ENCODE results near the gene AKAP9. TPM values are rescaled to one million over a fixed set of nuclear protein-coding genes. Genes with fewer than 3 reads are reported as not detected.
"Not testable (repeated sequence)": the region's sequence is repeated elsewhere in the genome, so short reads cannot be mapped to it uniquely, and the experiment has no call there.

AKAP9 gene
- polyA plus RNA-seq, 3 donors, result 75.7 to 110 (median 87.1) TPM

DNA sequence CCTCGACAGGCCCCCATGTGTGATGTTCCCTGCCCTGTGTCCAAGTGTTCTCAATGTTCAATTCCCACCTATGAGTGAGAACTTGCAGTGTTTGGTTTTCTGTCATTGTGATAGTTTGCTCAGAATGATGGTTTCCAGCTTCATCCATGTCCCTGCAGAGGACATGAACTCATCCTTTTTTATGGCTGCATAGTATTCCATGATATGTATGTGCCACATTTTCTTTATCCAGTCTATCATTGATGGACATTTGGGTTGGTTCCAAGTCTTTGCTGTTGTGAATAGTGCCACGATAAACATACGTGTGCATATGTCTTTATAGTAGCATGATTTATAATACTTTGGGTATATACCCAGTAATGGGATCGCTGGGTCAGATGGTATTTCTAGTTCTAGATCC, 41.7 kb downstream of the AKAP9 start:
- DNase-seq (ENCODE audit: extremely low read depth in 1 of 11, low read depth in 9 of 11, low spot score in 4 of 11), result not testable (repeated sequence)

DNA sequence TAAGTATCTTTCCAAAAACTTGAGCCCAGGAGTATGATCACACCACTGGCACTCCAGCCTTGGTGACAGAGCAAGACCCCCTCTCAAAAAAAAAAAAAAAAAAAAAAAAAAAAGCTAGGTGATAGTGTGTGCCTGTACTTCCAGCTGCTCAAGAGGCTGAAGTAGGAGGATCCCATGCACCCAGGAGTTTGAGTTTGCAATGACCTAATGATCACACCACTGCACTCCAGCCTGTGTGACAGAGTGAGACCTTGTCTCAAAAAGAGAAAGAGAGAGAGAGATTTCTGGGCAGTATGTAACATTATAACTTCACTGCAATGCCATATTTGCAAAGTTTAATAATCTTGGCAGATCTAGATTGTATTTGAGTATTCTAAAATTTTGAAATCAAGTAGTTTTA, 47.6 kb downstream of the AKAP9 start:
- no peak for DNase-seq (ENCODE audit: extremely low read depth in 1 of 11, low read depth in 9 of 11, low spot score in 4 of 11)

DNA sequence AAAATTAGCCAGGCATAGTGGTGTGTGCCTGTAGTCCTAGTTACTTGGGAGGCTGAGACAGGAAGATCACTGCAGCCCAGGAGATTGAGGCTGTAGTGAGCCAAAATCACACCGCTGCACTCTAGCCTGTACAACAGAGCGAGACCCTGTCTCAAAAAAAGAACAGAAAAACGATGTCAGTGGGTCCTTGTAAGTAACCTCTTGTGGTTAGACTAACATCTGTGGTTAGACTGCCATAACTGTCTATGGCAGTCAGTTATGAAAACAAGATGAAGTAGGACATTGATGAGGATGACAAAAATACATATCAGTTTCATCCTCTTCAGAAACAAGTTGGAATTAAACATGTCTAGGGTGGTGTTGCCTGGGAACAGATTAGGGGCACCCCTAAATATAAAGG, 53.3 kb downstream of the AKAP9 start:
- DNase-seq (ENCODE audit: extremely low read depth in 1 of 11, low read depth in 9 of 11, low spot score in 4 of 11), result no peak

DNA sequence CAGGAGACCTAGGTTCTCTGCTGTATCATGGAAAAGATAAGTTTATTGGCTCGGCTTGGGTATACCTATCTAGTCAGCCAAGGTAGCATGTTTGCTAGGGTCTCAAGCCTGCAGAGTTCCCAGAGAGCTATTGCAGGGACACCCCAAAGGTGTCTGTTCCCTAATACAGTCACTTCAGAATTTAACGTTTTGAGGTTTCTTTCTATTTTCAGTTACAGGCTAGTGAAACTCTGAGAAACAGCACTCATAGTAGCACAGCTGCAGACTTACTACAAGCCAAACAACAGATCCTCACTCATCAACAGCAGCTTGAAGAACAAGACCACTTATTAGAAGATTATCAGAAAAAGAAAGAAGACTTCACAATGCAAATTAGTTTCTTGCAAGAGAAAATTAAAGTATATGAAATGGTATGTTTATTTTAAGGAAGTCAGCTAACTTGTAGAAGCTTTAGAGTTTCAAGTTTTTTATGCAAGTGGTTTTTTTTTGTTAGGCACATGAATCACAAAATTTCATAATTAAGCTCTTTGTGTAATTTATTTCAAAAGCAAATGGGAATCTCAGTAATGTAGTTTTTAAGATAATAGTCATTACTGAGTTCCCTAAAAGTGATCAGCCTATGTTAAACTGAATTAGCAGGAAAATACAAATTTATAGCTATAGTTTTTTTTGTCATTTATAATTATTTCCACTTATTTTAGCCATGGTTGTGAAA, 54.9 kb downstream of the AKAP9 start:
- DNase-seq (ENCODE audit: extremely low read depth in 1 of 11, low read depth in 9 of 11, low spot score in 4 of 11), result no peak

DNA sequence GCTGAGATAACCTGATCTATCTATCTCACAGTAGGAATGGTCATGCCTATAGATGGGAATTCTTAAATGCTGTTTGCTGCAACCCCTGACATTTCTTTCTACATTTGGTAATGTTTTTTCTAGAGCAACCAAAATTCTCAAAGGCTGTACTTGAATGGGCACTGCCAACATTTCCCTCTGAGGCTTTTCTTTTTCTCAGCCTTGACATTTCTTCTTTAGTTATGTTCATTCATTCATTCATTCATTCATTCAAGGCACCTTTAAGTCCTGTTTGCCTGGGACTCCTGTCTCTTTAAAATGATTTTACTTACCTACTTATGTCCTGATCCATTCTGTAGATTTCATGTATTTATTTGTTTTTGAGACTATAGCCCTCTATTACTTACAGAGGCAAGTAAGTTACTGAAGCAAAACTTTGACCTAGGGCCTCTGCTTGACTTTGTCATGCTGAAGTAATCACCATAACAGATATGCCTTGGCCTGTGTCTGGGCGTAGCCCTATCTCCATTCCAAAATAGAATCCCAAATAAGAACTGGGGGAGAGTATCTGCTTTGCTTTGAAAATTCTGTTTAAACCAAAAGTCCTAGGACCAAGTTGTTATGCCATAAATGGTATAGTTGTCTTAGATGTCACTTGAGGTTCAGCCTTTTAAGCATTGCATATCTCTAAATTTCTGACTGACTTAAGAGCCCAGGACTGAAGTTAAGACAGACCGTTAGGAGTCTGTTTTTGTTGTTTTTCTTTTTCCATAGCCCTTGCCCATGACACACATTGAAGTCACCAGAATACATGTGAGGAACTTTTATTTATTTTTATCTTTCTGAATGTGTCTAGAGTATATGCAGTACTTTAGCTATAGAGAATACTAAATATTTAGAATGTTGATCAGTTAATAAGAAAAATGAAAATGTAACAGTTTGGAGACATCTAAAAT, 59.2 kb downstream of the AKAP9 start:
- no peak for DNase-seq (ENCODE audit: extremely low read depth in 1 of 11, low read depth in 9 of 11, low spot score in 4 of 11)

DNA sequence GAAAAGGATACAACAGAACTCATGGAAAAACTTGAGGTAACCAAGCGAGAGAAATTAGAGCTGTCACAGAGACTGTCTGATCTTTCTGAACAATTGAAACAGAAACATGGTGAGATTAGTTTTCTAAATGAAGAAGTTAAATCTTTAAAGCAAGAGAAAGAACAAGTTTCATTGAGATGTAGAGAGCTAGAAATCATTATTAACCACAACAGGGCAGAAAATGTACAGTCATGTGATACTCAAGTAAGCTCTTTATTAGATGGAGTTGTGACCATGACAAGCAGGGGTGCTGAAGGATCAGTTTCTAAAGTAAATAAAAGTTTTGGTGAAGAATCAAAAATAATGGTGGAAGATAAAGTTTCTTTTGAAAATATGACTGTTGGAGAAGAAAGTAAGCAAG, 62.1 kb downstream of the AKAP9 start:
- no peak for DNase-seq (ENCODE audit: extremely low read depth in 1 of 11, low read depth in 9 of 11, low spot score in 4 of 11)

DNA sequence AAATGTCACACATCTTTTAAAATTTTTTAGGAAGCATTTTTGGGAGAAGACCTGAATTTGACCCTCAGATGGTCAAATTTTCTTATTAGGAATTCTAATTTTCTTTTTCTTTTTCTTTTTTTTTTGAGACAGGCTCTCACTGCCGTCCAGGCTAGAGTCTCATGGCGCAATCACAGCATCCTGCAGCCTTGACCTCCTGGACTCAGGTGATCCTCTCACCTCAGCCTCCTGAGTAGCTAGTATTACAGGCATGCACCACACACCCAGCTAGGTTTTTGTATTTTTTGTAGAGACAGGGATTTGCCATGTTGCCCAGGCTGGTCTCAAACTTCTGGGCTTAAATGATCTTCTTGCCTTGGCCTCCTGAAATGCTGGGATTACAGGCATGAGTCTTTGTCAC, 65.4 kb downstream of the AKAP9 start:
- no peak for DNase-seq (ENCODE audit: extremely low read depth in 1 of 11, low read depth in 9 of 11, low spot score in 4 of 11)

DNA sequence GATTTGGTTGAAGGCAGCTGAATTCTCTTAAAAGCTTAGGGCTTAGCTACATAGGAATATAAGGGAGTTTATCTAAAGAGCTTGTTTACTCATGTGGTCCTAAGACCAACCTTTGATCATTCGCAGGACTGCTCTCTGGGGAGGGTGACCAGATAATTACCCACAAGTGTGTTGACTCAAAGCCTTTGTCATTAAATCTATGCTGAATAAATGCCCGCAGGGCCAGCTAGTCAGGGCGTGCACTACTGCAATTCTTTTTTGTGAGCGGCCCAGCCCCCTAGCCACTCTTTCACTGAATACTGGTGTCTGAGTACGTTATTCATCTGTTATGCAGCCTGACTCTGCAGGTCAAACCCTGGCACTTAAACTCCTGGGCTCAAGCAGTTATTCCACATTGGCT, 69.6 kb downstream of the AKAP9 start:
- DNase-seq (ENCODE audit: extremely low read depth in 1 of 11, low read depth in 9 of 11, low spot score in 4 of 11), result no peak

DNA sequence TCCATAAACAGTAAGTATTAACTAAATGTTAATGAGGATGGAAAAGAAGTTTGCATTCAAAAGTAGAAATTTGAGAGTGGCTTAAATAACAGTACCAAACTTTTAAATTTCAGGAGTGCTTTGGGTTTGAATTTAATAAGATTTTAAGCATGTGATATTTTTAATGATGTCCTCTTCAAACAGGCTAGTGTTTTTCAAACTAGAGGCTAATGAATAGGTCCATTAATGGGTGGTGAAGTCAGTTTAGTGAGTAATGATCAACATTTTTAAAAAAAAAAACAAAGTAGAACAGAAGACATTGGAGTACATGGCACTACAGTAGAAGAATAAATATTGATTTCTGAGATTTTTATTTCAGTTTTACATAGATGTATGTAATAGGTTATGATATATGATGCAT, 72.9 kb downstream of the AKAP9 start:
- no peak for DNase-seq (ENCODE audit: extremely low read depth in 1 of 11, low read depth in 9 of 11, low spot score in 4 of 11)

DNA sequence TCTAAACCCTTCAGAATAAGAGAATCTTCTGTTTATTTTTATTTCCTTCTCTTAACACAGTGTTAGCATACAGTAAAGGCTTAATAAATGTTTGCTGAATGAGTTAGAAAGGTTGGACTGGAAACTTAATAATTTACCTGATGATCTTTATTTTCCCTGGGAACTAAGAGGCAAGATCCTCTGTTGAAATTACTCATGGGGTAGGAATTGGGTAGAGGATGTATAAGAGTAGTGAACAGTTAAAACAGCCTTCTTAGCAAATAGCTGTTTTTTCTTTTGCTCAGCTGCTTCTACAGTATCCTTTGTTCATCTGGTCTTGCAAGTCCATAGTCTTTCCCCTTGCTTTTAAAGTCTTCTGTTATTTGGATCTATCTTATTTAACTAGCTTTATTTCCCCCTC, 80.0 kb downstream of the AKAP9 start:
- no peak for DNase-seq (ENCODE audit: extremely low read depth in 1 of 11, low read depth in 9 of 11, low spot score in 4 of 11)

DNA sequence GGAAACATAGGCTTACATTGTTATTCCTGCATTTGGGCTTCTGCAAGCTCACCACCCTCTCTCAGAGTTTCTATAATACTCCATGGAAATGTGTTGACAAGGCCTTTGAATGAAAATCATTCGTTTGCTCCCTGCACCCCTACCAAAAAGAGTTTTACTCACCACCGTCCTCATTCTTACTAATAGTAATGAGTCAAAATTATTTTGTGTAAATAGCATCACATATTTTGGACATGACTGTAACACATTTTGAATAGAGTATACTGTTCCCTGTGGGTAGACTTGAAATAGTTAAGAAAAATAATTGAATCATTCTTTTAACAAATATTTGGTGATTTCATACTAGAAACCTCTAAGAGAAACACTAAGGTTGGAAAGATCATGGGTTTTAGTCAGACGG, 84.6 kb downstream of the AKAP9 start:
- no peak for DNase-seq (ENCODE audit: extremely low read depth in 1 of 11, low read depth in 9 of 11, low spot score in 4 of 11)

DNA sequence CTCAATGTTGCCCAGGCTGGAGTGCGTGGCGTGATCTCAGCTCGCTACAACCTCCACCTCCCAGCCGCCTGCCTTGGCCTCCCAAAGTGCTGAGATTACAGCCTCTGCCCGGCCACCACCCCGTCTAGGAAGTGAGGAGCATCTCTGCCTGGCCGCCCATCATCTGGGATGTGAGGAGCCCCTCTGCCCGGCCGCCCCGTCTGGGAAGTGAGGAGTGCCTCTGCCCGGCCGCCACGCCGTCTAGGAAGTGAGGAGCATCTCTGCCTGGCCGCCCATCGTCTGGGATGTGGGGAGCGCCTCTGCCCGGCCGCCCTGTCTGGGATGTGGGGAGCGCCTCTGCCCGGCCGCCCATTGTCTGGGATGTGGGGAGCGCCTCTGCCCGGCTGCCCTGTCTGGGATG, 86.0 kb downstream of the AKAP9 start:
- DNase-seq (ENCODE audit: extremely low read depth in 1 of 11, low read depth in 9 of 11, low spot score in 4 of 11), result not testable (repeated sequence)

DNA sequence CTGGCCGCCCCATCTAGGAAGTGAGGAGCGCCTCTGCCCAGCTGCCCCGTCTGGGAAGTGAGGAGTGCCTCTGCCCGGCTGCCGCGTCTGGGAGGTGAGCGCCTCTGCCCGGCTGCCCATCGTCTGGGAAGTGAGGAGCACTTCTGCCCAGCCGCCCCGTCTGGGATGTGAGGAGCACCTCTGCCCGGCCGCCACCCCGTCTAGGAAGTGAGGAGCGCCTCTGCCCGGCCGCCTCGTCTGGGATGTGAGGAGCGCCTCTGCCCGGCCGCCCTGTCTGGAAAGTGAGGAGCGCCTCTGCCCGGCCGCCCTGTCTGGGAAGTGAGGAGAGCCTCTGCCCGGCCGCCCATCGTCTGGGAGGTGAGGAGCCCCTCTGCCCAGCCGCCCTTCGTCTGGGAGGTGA, 86.5 kb downstream of the AKAP9 start:
- not testable (repeated sequence) for DNase-seq (ENCODE audit: extremely low read depth in 1 of 11, low read depth in 9 of 11, low spot score in 4 of 11)

DNA sequence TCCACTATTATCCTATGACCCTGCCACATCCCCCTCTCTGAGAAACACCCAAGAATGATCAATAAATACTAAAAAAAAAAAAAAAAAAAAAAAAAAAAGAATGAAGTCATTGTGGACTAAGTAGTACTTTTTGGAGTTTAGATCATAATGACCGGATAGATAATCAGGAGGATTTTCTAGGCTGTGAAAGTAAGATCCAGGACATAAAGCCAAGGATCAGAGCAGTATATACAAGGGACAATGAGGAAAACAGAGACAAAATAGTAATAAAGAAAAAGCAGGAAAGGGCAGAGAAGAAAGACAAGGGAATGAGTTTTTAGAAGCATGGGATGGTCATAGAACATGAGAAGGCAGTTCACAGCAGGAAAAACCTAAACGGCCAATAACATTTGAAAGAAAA, 87.6 kb downstream of the AKAP9 start:
- no peak for DNase-seq (ENCODE audit: extremely low read depth in 1 of 11, low read depth in 9 of 11, low spot score in 4 of 11)

DNA sequence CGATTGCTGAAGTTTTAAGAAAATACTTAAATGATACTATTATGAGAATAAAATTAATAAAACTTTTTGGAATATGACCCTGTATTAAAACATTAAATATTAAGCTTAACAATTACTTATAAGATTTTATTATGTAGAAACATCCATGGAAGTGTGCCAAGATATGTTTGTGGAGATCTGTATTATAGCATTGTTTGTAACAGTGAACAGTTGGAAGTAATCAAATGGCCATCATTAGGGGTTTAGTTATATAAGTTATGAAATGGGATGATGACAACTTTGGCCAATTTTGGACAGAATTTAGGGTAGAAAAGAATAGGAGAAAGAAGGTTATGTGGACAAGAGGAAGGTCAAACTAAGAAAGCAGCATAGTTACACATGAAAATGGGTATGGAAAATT, 88.0 kb downstream of the AKAP9 start:
- DNase-seq (ENCODE audit: extremely low read depth in 1 of 11, low read depth in 9 of 11, low spot score in 4 of 11), result no peak

DNA sequence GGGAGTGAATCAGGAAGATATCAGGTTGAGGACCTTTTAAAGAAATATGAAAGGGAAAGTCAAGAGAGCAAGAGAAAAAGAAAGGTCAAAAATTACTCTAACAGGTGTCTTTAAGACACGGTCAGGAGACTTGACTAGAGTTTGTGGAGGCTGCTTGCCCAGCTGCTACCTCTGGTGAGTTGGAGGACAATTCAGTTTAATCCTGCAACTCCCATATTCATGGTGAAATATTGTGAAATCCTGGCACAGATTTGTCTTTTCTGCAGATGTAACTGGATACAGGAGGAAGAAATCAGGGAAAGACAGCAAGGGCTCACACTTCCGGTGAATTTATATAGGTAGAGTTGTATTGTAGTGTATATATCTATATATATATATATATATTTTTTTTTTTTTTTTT, 93.5 kb downstream of the AKAP9 start:
- DNase-seq (ENCODE audit: extremely low read depth in 1 of 11, low read depth in 9 of 11, low spot score in 4 of 11), result no peak

DNA sequence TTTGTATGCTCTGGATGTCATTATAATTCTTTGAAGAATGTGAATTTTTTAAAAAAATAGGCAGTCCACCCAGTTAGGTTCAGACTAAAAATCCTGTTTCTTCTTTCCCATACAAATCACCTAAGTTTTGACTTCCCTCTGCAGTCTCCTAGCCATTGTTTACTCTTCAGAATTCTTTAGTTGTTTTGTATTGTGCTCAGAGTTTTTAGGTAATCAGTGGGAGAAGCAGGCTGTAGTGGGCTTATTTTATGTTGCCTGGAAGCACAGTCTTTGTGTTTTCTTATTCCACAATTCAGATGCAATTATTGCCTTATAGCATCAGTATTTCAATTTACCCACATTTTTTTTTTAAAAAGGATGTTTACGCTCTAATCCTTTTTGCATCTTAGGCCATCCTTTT, 94.9 kb downstream of the AKAP9 start:
- no peak for DNase-seq (ENCODE audit: extremely low read depth in 1 of 11, low read depth in 9 of 11, low spot score in 4 of 11)

DNA sequence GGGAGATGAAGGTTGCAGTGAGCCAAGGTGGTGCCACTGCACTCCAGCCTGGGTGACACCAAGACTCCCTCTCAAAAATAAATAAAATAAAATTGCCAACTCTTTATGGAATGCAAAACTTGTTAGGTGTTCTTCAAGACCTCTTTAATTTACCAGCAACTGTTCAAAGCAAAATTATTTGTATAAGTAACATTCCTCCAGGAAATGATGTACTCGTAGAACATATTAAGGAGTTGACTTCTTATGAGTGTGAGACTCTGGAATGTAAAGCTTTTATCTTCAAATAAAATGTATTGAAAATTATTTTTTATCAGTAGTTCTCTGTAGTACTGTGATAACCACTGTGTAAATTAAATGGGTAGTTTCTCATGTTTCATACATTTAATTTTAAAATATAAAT, 99.2 kb downstream of the AKAP9 start:
- no peak for DNase-seq (ENCODE audit: extremely low read depth in 1 of 11, low read depth in 9 of 11, low spot score in 4 of 11)

DNA sequence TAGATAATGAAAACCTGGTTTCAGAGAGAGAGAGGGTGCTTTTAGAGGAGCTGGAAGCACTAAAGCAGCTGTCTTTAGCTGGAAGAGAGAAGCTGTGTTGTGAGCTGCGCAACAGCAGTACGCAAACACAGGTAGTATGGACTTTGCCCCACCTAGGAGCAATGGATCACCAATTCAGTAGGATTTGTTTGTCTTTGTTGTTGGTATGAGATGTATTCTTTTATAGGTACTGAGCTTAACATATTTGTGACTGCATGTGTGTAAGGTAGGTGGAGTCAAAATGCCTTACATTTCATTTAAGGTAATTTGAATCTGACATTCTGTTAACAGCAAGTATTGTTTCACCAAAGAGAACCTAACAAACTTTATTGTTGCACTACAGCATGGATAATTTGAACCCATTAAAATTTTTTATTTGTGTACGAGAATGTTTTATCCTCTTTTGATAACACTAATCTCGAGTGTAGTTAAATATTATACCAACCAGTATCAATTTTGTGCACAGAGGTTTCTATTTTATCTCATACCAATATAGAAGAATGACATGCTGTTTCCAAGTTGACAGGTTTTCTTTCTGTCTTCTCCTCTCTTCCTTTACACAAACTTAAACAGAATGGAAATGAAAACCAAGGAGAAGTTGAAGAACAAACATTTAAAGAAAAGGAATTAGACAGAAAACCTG, 101.5 kb downstream of the AKAP9 start:
- DNase-seq (ENCODE audit: extremely low read depth in 1 of 11, low read depth in 9 of 11, low spot score in 4 of 11), result no peak

DNA sequence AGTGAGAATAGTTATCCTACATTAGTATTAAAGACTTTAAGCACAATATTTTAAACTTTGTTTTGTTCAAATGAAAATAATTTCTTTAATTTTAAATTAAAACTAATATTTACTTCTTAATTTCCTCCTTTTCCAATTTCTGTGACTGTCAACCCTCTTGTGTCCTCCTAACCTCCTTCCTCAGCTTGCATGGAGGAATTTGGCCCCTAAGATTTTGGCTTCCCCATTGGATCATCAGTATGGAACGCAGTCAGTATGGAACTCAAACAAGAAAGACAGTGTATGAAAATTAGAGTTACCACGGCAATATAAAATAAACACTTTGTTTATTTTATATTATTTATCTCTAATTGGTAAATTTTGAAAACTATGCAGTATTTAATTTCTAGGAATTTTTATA, 102.4 kb downstream of the AKAP9 start:
- DNase-seq (ENCODE audit: extremely low read depth in 1 of 11, low read depth in 9 of 11, low spot score in 4 of 11), result no peak
